PC-9 (cell line): ENCODE results near the gene ENPP6.

Experiments used
- CTCF ChIP-seq: fragments of 200-600 bp; sonication (generic); conservative IDR thresholded peaks from 2 replicates; pipeline ENCODE4 v1.6.1; 2017; ENCODE audit warnings: mixed run types, antibody characterized with exemption, mild to moderate bottlenecking, moderate library complexity
- EZH2 ChIP-seq: fragments of 200-600 bp; sonication (generic); IDR thresholded peaks from 2 replicates; pipeline ENCODE4 v1.8.0; 2017; ENCODE audit warnings: antibody characterized with exemption, low read depth

GRCh38 chr4:184154199-184154598, 63.5 kb downstream of the ENPP6 start:
- no peak for TF ChIP-seq CTCF
- no peak for TF ChIP-seq EZH2
